Measurements from ENCODE around the gene CYTH4. TPM values are rescaled to one million over a fixed set of nuclear protein-coding genes. Genes with fewer than 3 reads are reported as not detected.

The CYTH4 gene
- total and polyA plus RNA-seq, 2 of the 13 experiments (the other 11 are each of a cell fraction or from before 2014, with no cell fraction given), result not detected

DNA sequence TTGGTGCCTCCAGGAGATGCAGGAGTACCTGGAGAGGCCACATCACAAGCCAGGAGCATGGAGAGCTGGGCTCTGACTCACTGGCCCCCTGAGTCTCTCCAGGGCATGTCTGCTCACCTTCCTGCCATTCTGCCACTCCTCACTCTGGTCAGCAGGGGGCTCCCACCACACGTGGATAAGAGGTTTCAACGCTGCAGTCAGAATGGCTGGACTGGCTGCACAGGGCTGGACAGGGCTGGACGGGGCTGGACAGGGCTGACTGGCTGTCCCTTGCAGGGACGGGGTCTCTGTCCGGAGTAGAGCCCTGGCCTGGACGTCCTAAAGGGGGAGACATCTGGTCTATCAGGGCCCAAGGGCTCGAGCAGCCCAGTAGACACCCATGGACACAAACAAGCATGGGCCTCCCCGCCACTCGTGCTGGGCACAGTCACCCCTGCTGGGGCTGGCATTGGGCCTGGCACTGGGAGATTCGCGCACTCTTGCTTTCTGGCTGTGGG, 34.6 kb downstream of the CYTH4 start (continued):
- no peak for TF ChIP-seq RELA (CRISPR knock-in tag; IDR thresholded peaks at IDR 0.05)
- no peak for TF ChIP-seq SRF (IDR thresholded peaks at IDR 0.05; ENCODE audit: low read depth, low read length)
- TF ChIP-seq, protein P1, sequence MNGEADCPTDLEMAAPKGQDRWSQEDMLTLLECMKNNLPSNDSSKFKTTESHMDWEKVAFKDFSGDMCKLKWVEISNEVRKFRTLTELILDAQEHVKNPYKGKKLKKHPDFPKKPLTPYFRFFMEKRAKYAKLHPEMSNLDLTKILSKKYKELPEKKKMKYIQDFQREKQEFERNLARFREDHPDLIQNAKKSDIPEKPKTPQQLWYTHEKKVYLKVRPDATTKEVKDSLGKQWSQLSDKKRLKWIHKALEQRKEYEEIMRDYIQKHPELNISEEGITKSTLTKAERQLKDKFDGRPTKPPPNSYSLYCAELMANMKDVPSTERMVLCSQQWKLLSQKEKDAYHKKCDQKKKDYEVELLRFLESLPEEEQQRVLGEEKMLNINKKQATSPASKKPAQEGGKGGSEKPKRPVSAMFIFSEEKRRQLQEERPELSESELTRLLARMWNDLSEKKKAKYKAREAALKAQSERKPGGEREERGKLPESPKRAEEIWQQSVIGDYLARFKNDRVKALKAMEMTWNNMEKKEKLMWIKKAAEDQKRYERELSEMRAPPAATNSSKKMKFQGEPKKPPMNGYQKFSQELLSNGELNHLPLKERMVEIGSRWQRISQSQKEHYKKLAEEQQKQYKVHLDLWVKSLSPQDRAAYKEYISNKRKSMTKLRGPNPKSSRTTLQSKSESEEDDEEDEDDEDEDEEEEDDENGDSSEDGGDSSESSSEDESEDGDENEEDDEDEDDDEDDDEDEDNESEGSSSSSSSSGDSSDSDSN (CRISPR knock-in tag; IDR thresholded peaks at IDR 0.05), result 0 out of 2 replicates have a peak, but pooled peaks have one; percentile 29
- no peak for TF ChIP-seq BRCA1 (CRISPR knock-in tag; IDR thresholded peaks at IDR 0.05)
- 0 out of 2 replicates have a peak, but pooled peaks have one; percentile 19 for TF ChIP-seq TBX2 (CRISPR knock-in tag; IDR thresholded peaks at IDR 0.05; ENCODE audit: borderline replicate concordance)
- no peak for TF ChIP-seq ZNF549 (CRISPR knock-in tag; IDR thresholded peaks at IDR 0.05)
- TF ChIP-seq SMC3 (IDR thresholded peaks at IDR 0.05; ENCODE audit: low read length), result peak; percentile 95
- TF ChIP-seq, protein P2, sequence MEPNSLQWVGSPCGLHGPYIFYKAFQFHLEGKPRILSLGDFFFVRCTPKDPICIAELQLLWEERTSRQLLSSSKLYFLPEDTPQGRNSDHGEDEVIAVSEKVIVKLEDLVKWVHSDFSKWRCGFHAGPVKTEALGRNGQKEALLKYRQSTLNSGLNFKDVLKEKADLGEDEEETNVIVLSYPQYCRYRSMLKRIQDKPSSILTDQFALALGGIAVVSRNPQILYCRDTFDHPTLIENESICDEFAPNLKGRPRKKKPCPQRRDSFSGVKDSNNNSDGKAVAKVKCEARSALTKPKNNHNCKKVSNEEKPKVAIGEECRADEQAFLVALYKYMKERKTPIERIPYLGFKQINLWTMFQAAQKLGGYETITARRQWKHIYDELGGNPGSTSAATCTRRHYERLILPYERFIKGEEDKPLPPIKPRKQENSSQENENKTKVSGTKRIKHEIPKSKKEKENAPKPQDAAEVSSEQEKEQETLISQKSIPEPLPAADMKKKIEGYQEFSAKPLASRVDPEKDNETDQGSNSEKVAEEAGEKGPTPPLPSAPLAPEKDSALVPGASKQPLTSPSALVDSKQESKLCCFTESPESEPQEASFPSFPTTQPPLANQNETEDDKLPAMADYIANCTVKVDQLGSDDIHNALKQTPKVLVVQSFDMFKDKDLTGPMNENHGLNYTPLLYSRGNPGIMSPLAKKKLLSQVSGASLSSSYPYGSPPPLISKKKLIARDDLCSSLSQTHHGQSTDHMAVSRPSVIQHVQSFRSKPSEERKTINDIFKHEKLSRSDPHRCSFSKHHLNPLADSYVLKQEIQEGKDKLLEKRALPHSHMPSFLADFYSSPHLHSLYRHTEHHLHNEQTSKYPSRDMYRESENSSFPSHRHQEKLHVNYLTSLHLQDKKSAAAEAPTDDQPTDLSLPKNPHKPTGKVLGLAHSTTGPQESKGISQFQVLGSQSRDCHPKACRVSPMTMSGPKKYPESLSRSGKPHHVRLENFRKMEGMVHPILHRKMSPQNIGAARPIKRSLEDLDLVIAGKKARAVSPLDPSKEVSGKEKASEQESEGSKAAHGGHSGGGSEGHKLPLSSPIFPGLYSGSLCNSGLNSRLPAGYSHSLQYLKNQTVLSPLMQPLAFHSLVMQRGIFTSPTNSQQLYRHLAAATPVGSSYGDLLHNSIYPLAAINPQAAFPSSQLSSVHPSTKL (CRISPR knock-in tag; IDR thresholded peaks at IDR 0.05), result peak; percentile 29; the same call in 1 of the 2 replicates
- TF ChIP-seq, protein P3, sequence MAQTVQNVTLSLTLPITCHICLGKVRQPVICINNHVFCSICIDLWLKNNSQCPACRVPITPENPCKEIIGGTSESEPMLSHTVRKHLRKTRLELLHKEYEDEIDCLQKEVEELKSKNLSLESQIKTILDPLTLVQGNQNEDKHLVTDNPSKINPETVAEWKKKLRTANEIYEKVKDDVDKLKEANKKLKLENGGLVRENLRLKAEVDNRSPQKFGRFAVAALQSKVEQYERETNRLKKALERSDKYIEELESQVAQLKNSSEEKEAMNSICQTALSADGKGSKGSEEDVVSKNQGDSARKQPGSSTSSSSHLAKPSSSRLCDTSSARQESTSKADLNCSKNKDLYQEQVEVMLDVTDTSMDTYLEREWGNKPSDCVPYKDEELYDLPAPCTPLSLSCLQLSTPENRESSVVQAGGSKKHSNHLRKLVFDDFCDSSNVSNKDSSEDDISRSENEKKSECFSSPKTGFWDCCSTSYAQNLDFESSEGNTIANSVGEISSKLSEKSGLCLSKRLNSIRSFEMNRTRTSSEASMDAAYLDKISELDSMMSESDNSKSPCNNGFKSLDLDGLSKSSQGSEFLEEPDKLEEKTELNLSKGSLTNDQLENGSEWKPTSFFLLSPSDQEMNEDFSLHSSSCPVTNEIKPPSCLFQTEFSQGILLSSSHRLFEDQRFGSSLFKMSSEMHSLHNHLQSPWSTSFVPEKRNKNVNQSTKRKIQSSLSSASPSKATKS (CRISPR knock-in tag; IDR thresholded peaks at IDR 0.05), result no peak
